Body of pancreas (tissue), 4 donors: ENCODE results near the gene TGM2. TPM values are rescaled to one million over a fixed set of nuclear protein-coding genes. Genes with fewer than 3 reads are reported as not detected.

ENCODE experiments used
- ATAC-seq: fragments of 150-250 bp; one replicate; pipeline ENCODE4 v1.9.1; 2016
- DNase-seq, 4 donors: peaks; one replicate each; pipeline ENCODE4 v3.0.0-alpha.2; 2019
- H3K27ac ChIP-seq, 4 donors: fragments of 200-600 bp; sonication (generic); 1 replicate in 3 of 4; 2 replicates in 1 of 4; pipeline versions ENCODE4 v1.5.1 to v1.6.1; 2016 to 2019; ENCODE audit warnings: mild to moderate bottlenecking in 1 of 4, mixed read lengths in 1 of 4, moderate library complexity in 1 of 4
- H3K27me3 ChIP-seq, 2 donors: fragments of 200-600 bp; sonication (generic); one replicate each; pipeline ENCODE4 v1.6.0; 2016; ENCODE audit warnings: mild to moderate bottlenecking in 1 of 2
- H3K36me3 ChIP-seq, 2 donors: fragments of 200-600 bp; sonication (generic); replicated peaks in 1 of 2; 2 replicates each; pipeline ENCODE4 v1.5.1; 2016; ENCODE audit warnings: low read depth in 2 of 2; ENCODE audit not compliant: insufficient read depth in 1 of 2
- H3K4me1 ChIP-seq: fragments of 200-600 bp; sonication (generic); one replicate; pipeline ENCODE4 v1.6.0; 2016
- H3K4me3 ChIP-seq, 2 donors: fragments of 200-600 bp; sonication (generic); 1 replicate in 1 of 2; 2 replicates in 1 of 2; pipeline ENCODE4 v1.5.1; 2016 to 2019
- H3K9me3 ChIP-seq, 3 donors: fragments of 200-600 bp; sonication (generic); 1 replicate in 2 of 3; 2 replicates in 1 of 3; pipeline ENCODE4 v1.5.1; 2016
- POLR2A ChIP-seq, 3 donors: fragments of 450-650 bp; IDR thresholded peaks; one replicate each; pipeline ENCODE4 v1.6.1; 2016; ENCODE audit warnings: antibody characterized with exemption in 3 of 3, mild to moderate bottlenecking in 2 of 3
- whole genome bisulfite sequencing, 2 donors: methylation state at CpG; one replicate each; pipeline ENCODE4 v1.1.5; 2017; 5-methylcytosine and 5-hydroxymethylcytosine counted together
- intact Hi-C: fragments of 100-400 bp; cut with DNase I; formaldehyde crosslinking; loops from one replicate; pipeline ENCODE4 v1.15.1; 2023
- total RNA-seq, 2 donors: library from RNA; depleted of rRNA; stranded (reverse); fragments of >200 nt; gene quantifications; one replicate each; pipeline ENCODE4 v1.1.0, GENCODE V29; 2016
- TF ChIP-seq, protein P1 (sequence below), 7 experiments: fragments of 450-650 bp in 4 of 7; fragments of 200-600 bp in 3 of 7; sonication (generic) in 3 of 7; IDR thresholded peaks; one replicate each; pipeline ENCODE4 v1.5.1; 2016 to 2019; ENCODE audit warnings: antibody characterized with exemption in 7 of 7

The TGM2 gene
- total RNA-seq, 2 donors from 2014 or later = 17.1 to 27.5 TPM

DNA sequence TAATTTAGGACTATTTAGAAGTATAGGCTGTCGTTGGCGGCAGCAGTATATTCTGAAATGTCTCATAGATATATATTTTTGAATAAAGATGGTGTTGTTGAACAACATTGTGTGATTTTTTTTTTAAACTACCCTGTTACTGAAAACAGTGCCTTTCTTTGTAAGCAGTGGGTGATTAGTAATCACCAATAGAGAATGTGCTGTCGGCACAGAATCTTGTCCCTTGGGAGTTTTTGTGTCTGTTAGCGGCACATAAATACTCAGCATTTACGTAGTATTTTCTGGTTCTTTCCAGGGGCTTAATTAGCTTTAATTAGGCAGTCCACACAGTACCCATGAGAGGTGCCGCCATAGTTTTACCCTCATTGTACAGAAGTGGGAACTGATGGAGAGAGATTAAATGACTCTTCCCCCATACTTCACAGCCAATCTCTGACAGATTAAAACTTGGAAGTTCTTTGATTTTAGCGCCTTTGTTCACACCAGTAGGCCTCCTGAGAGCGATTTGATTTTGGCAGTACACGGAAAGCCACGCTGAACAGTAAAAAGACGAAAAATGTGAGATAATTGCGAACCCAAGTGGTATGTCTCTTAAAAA is 72.7 kb downstream of the TGM2 start:
- no peaks in the 10 kb centered on the region for H3K9me3 ChIP-seq
- no peak overlapping the region for H3K27ac ChIP-seq
- 94 to 96% methylated on average over 12 of the region's 12 CpGs for WGBS, 2 donors
- TF ChIP-seq POLR2A (IDR thresholded peaks at IDR 0.05) = no peak
- TF ChIP-seq, protein P1, sequence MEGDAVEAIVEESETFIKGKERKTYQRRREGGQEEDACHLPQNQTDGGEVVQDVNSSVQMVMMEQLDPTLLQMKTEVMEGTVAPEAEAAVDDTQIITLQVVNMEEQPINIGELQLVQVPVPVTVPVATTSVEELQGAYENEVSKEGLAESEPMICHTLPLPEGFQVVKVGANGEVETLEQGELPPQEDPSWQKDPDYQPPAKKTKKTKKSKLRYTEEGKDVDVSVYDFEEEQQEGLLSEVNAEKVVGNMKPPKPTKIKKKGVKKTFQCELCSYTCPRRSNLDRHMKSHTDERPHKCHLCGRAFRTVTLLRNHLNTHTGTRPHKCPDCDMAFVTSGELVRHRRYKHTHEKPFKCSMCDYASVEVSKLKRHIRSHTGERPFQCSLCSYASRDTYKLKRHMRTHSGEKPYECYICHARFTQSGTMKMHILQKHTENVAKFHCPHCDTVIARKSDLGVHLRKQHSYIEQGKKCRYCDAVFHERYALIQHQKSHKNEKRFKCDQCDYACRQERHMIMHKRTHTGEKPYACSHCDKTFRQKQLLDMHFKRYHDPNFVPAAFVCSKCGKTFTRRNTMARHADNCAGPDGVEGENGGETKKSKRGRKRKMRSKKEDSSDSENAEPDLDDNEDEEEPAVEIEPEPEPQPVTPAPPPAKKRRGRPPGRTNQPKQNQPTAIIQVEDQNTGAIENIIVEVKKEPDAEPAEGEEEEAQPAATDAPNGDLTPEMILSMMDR (IDR thresholded peaks at IDR 0.05) = no peak
- H3K27me3 ChIP-seq = no peaks in the 10 kb centered on the region
- peaks cover 0 to 8% of the 10 kb centered on the region in 2 donors for H3K36me3 ChIP-seq
- no peaks in the 10 kb centered on the region for H3K4me1 ChIP-seq
- DNase-seq (no peak), ATAC-seq (no peak)
- intact Hi-C loops = no loop called here
- no peak overlapping the region for H3K4me3 ChIP-seq

DNA sequence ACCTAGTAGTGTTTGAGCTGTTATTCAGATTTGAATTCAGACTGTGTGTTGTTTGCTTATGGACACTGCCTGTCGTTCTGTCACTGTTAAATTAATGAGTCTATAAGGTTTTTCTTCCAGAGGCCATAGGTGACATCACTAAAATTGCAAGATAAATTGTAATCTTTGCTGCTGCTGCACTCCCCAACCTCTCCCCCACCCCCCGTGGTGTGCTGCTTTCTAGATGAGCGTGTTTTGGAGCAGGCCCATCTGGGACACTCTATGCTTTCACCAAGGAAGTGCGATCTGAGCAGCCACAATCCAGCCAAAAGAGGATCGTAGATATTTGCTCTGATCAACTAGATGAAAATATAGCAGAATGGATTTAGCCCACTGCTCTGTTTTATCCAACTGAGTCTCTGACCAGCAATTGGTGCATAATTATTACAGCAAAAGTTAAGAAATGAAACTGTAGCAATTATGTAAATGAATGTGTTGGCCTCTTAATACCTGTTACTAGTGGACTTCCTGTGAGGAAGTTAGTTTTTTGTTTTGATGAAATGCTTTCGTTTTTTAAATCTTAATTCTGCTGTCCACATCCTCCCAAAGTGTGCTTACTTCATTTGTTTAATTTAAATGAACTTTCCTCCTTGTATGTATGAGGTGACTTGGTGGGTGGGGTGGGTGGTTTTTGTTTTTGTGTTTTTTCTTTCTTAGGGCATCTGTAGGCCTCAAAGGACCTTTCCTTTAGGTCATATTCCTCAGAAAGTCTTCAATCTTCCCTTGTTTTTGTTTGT is 73.4 kb downstream of the TGM2 start:
- no peak for DNase-seq
- Histone ChIP-seq H3K27ac (no peak overlapping the region), H3K4me3 (no peak overlapping the region), H3K4me1 (no peaks in the 10 kb centered on the region), H3K9me3 (no peaks in the 10 kb centered on the region), H3K27me3 (no peaks in the 10 kb centered on the region), H3K36me3 (peaks cover 0 to 8% of the 10 kb centered on the region in 2 donors)
- 72 to 84% methylated on average over 6 of the region's 6 CpGs for WGBS, 2 donors
- intact Hi-C loops = no loop called here
- ATAC-seq = no peak
- TF ChIP-seq POLR2A (IDR thresholded peaks at IDR 0.05) = no peak
- TF ChIP-seq, protein P1 (IDR thresholded peaks at IDR 0.05) = no peak

DNA sequence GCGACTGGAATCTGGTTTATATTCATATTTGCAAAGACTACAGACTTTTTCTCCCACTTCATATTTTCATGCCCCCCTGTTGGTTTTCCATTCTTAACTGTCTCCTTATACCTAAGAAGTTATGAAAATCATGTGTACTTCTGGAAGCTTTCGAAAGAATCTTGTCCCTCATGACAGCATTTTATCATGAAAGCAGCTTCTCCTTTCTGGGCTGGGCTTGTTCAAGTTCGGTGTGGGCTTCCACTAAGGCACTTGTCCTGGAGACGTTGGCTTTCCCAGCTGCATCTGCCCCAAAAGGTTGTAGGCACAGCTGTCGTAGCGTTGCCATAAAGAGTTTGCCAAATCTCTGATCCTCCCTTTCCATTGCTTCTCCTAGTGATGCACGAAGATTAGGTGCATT is 75.0 kb downstream of the TGM2 start:
- TF ChIP-seq, protein P1 (IDR thresholded peaks at IDR 0.05) = no peak
- TF ChIP-seq POLR2A (IDR thresholded peaks at IDR 0.05) = no peak
- H3K4me1 ChIP-seq = no peaks in the 10 kb centered on the region
- no peaks in the 10 kb centered on the region for H3K27me3 ChIP-seq
- intact Hi-C loops = no loop called here
- 87 to 91% methylated on average over 7 of the region's 7 CpGs for WGBS, 2 donors
- no peaks in the 10 kb centered on the region for H3K9me3 ChIP-seq
- no peak overlapping the region for H3K27ac ChIP-seq
- H3K36me3 ChIP-seq = peaks cover 0 to 11% of the 10 kb centered on the region in 2 donors
- no peak for DNase-seq
- no peak overlapping the region for H3K4me3 ChIP-seq
- no peak for ATAC-seq

DNA sequence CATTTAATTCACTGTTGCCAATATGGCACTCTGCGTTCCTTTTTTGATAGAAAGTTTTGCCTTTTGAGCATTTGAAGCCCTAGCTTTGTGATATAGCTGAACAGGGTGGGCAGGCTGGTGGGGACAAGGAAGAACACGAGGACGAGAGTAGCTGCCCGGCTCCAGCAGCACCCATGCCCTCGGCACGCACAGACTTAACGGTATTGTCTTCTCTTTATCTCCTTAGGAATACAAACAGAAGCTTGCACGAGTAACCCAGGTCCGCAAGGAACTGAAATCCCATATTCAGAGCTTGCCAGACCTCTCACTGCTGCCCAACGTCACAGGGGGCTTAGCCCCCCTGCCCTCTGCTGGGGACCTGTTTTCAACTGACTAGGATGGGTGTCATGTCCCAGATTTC is 75.6 kb downstream of the TGM2 start:
- WGBS, 2 donors = 82 to 92% methylated on average over 10 of the region's 10 CpGs
- no peak for TF ChIP-seq POLR2A (IDR thresholded peaks at IDR 0.05)
- TF ChIP-seq, protein P1 (IDR thresholded peaks at IDR 0.05) = no peak
- Histone ChIP-seq H3K4me3 (no peak overlapping the region), H3K27me3 (no peaks in the 10 kb centered on the region), H3K36me3 (peaks cover 0 to 11% of the 10 kb centered on the region in 2 donors), H3K9me3 (no peaks in the 10 kb centered on the region), H3K27ac (no peak overlapping the region), H3K4me1 (no peaks in the 10 kb centered on the region)
- intact Hi-C loops = no loop called here
- DNase-seq = no peak
- ATAC-seq = no peak
